ENCODE measurements around the gene ABHD12.
"Not testable (repeated sequence)": the region's sequence is repeated elsewhere in the genome, so short reads cannot be mapped to it uniquely, and the experiment has no call there.

Gene ABHD12

DNA sequence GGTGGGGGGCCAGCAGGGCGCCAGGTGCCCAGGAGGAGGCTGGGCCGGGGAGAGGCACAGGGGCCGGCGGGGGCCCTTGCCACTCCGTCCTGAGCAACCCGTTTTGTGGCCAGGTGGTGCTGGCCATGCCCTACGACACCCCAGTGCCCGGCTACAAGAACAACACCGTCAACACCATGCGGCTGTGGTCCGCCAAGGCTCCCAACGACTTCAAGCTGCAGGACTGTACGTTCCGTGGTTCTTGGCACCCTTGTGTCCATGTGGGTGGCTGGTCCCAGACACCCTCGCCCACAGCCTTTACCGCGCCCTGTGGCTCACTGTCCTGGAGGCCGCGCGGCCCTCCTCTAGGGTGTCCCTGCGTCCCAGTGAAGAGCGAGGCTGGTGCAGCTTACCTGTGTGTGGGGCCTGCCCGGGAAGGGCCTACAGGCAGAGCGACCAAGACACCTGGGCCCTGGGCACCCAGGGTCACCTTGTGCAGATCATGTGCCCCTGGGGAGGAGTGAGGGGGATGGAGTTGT is 114.0 kb downstream of the ABHD12 start:
- DNase-seq (ENCODE audit: low read depth), result no peak

DNA sequence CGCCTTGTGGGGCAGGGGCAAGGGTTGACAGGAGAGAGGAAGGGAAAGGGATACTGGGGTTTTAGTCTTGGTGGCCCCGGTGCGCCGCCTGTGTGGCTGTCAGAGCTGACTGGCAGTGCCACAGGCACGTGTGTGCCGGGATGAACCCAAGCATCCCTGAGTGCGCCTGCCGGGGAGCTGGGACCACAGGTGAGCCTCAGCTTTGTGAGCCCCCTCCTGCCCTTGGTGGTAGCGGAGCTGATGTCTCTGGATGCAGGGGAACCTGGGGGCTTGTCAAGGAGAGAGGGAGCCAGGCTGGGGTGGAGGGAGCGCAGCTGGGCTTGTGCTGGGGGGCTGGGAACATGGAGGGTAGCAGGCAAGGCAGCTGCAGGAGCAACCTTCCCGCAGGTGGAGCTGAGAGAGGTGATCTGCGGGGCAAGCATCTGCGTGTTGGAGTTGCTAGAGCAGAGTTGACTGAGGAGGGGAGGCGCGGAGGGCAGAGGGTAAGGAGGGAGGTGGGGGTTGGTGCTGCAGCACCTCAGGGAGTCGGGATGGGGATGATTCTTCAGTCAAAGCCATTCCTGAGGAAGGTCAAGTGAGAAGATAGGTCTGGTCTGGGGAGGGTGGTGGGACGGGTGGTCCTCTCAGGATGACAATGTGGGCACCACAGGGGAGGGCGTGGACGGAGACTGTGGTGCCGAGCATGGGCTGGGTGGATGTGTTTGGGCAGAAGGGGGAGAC is 114.7 kb downstream of the ABHD12 start:
- DNase-seq (ENCODE audit: low read depth), result no peak

- no peak for DNase-seq (ENCODE audit: low read depth)
These were observed 115.5 kb downstream of the ABHD12 start for GRCh38 chr20:25274891-25275812.

DNA sequence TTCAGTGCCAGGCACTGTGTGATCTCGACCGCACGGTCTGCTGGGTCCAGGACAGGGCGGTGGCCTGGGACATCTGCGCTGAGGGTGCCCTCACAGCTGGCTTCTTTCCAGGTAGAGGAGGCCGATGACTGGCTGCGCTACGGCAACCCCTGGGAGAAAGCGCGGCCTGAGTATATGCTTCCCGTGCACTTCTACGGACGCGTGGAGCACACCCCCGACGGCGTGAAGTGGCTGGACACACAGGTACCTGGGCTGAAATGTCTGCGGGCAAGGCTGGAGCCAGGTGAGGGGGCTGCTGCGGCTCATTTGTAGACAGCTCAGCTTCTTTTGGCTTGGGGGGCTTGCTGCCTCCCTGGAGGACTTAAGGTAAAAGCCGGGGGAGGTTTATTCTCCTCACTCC is 116.2 kb downstream of the ABHD12 start:
- DNase-seq (ENCODE audit: low read depth), result no peak

- DNase-seq (ENCODE audit: low read depth), result no peak
These were observed 116.9 kb downstream of the ABHD12 start for GRCh38 chr20:25273541-25274358.

- no peak for DNase-seq (ENCODE audit: low read depth)
These were observed 117.6 kb downstream of the ABHD12 start for GRCh38 chr20:25273046-25273445.

DNA sequence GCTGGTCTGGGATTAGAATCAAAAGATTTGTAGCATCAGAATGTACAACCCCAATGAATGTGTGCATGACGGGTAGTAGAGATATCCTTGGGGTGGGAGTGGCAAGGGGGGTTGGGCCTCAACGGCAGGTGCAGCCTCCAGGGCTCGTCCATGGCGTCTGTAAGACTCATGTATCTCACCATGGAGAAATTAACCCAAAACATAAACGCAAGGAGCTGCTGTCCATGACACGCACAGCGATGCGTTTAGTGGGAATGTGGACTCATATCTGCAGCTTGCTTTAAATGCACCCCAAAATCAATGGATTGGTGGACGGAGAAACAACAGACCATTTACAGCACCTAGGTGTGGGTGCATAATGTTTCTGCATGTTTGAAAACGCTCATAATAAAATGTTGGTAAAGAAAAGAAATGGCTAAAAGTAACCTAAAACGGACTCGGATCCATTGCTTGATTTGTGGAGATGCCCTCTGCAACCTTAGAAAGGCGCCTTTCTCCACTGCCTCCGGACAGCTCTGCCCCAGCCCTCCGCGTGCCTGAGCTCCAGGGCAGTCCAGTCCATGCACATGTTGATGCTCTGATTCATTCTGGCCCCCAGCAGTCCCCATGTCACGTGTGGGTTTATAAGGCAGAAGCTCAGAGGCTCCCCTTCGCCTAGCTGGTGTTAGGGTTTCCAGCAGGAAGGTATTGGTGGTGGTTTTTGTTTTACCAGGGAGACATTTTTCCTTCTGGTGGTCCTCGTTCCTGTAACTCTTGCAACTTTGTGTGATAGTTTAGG is 118.2 kb downstream of the ABHD12 start:
- DNase-seq (ENCODE audit: low read depth), result no peak

DNA sequence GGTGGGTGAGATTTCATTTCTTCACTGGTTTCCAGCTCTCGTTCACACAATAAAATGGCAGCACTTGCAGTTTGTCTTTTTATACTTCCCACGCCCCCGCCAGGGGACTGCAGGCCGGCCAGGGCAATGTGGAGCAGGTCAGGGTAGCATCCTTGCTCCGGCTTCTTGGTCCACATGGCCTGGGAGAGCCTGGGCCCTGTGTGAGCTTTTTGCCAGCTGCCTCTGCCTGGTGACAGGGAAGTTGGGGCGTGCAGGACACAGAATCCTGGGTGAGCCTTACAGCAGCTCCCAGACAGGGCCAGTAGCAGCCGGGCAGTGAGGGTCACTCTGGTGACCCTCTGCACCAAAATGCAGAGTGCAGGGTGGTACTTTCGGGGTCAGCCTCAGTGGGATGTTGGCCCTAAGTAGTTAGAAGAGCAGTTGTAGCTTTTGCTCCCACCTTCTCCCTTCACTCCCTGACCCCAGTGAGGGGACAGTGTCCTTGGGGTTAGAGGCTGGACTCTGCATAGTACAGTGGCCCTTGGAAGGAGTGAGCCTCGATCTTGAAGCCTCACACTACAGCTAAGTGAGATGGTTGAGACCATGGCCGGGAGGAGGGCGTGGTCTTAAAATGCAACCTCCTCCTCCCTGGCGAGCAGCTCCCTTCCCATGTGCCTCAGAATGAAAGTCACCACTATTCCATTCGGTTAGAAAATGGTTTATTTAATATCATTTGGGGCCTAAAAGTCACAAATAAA is 119.0 kb downstream of the ABHD12 start:
- DNase-seq (ENCODE audit: low read depth), result no peak

DNA sequence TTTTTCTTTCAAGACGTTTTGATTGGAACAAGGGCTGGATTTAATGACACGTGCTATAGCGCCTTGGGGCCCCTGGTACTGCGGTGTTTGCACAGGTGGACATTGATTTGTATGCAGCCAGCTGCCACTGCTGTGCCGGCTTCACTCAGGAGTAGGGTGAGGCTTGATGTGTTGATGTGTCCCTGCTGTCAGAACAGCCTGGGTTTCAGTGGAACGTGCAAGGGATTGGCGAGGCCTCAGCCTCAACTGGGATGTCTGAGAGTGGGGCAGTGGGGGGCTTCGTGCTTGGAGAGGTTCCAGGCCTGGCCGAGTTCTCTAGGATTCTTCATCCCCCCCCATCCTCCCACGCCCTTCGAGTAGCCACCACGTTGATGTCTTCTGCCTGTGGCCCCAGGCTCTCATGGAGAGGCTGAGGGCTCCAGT is 119.8 kb downstream of the ABHD12 start:
- DNase-seq (ENCODE audit: low read depth), result no peak

GRCh38 chr20:25269833-25270170 is 120.8 kb downstream of the ABHD12 start:
- DNase-seq (ENCODE audit: low read depth), result no peak

DNA sequence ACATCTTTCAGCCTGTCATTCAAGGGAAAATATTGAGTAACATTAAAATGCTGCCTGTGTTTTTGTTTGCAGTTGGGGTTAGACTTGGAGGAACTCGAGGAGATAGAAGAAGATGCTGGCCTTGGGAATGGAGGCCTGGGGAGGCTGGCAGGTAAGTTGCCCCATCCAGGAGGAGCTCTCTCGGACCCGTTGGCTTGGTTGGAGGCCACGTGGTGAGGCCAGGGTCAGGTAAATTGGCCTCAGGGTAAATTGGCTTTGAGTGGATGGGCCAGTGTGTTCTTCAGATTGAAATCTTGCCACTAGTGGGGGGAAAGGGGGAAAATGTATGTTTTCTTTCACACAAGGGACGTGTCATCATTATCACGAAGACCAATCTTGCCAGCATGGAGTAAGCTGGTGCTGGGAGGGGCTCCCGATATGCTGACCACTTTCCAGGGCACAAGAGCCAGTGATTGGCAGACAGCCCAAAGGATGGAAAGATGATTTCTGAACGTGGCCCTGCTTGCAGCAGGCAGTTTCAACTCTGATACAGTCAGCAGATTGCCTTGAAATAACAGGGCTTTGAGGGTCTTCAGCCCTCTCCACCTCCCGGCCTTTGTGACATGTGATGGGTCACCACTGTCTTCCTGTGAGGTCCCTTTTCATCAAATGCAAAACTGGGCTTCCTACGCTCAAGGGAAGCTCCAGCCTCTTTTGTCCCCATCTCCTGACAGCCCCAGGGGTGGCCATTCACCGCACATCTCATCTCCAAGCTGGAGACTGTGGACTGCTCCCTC is 121.4 kb downstream of the ABHD12 start:
- DNase-seq (ENCODE audit: low read depth), result no peak

- not testable (repeated sequence) for DNase-seq (ENCODE audit: low read depth)
These were observed 129.7 kb downstream of the ABHD12 start for GRCh38 chr20:25260770-25261437.

DNA sequence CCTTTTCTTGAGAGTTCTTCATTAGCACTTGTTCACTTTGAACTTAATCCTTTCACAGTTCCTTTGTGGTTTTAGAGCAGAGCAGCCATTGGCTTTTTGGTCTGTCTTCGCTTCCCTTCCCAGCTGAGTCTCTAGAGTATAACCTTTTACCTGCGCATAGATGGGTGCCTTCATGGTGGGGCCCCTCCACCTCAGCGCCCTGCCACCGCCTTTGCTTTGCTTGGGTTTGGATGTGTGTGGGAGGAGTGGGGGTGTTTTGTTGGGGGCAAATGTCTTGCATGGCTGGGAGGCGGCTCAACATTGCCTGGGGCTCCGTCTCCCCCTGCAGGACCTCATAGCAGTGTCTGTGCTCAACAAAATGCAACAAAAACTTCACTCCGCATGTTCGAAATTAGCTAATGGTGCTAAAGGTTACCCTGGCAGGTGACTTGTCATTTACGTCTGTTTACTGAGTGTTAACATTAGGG is 130.8 kb downstream of the ABHD12 start:
- DNase-seq (ENCODE audit: low read depth), result no peak

DNA sequence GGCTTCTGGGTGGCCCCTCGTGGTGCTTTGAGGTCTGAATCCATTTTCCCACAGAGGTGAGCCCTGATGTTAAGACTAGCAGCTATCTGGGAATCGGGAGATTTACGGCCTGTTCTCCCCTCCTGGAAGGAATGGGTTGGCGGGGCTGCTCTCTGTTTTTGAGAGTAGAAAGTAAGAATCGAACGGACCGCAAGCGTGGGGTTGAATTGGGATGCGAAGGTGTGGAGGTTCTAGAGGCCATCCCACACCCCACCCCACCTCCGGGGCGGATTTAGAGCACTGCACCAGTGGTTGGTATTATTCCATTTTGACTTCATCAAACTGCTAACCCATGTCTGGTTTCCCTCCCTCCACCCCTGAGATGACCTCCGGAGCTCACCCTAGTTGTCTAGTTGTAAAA is 131.3 kb downstream of the ABHD12 start:
- no peak for DNase-seq (ENCODE audit: low read depth)

DNA sequence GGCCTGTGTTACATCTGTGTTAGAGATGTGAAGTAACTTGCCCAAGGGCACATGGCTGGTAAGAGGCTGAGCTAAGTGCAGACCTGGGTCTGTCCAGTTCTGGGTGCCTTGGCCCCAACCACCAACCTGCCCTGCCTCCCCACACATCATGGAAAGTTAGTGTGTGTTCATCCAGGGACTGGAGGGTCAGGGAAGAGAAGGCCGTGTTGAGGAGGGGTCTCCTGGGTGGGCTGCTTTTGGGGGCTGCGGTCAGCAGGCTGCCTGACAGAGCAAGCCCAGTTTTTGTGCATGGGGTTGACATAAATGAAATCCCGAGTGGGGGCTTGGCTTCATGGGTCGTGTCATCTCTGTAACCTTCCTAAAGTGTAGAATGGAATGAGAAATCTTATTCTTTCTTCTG is 131.8 kb downstream of the ABHD12 start:
- DNase-seq (ENCODE audit: low read depth), result no peak

GRCh38 chr20:25258476-25258805 is 132.2 kb downstream of the ABHD12 start:
- no peak for DNase-seq (ENCODE audit: low read depth)

- DNase-seq (ENCODE audit: low read depth), result no peak
These were observed 132.7 kb downstream of the ABHD12 start for GRCh38 chr20:25257756-25258475.

DNA sequence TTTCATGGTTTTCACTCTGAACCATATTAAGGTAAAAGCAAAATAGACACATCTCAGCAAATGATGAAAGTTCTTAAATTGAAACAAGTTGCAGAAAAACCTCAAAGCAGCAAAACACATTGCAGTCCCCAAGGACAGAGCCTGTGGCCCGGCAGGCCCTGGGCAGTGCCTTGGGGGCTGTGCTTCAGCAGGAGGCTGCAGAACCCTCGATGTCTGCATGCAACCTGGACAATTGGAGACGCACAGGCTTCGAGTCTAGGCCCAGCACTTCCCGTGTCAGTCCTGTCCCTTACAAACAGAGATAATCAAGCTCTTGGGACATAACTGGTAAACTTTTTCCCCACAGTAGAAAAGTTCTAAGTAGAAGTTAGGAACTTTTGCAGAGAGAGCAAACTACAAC is 133.5 kb downstream of the ABHD12 start:
- DNase-seq (ENCODE audit: low read depth), result no peak

Measured in HS-5 (cell line).